GM19238 (cell line): ENCODE measurements around the gene HBEGF.

Experiments used
- DNase-seq: peaks from one replicate; pipeline ENCODE4 v3.0.0; 2011; ENCODE audit warnings: low spot score; ENCODE audit not compliant: insufficient read length

HBEGF gene

DNA sequence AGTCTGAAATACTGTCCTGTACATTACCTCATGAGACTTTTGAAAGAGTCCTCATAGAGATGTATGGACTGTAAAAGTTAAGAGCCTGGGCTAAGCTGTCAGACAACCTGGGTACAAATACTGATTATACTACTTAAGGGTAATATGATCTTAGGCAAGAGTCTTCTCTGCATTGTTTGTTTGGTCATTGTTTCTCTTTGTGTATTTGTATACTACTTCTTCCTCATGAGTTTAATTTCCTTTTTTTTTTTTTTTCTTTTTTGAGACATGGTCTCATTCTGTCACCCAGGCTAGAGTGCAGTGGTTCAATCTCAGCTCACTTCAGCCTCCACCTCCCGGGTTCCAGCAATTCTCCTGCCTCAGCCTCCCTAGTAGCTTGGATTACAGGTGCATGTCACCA is 40.9 kb downstream of the HBEGF start:
- DNase-seq, result no peak

- no peak for DNase-seq
Observed at GRCh38 chr5:140303966-140304365, 42.4 kb downstream of the HBEGF start.

DNA sequence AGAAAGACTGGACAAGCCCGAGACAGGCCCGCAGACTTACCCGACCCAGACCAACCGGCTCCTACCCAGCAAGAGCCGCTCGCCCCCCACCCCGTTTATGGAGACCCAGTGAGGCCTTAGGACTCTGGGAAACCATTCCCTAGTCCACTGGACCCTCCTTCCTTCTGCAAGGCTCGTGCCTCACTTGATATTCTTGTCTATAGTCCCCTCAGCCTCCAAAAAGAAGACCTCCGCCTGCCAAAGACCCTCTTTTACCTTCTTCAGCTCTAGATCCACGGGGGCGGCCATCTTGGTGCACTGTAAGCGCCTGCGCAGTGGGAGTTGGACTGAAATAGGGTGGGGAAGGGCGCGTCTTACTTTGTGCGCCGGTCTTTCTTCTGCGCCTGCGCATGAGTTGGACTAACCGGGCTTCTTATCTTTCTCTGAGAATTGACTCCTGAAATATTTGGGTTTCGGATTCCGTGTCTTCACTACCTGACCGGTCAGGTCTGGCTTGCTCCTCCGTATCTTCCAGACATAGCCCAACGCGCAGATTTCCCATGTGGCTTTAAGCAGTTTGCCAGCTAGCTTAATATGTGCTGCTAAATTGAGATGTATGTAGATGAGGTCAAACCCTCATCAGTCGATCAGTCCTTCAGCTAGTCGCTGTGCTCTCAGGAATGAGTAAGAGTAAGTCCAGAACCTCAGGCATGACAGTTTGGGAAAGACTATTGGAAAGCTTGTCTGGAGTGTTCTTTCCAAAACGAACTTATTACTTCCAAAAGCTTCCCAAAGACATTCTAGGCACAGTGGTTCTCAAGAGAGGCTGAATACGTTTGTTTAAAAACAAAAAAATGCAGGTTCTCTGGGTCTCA is 43.4 kb downstream of the HBEGF start, which contains the start of gene PFDN1:
PFDN1 (minus strand) TSS at position 316 of the 854 bp plus-strand sequence; CDS start at position 288, 28 bp downstream.
- peak; percentile 89 for DNase-seq

- no peak for DNase-seq
Observed at GRCh38 chr5:140301136-140301535, 45.3 kb downstream of the HBEGF start.

DNA sequence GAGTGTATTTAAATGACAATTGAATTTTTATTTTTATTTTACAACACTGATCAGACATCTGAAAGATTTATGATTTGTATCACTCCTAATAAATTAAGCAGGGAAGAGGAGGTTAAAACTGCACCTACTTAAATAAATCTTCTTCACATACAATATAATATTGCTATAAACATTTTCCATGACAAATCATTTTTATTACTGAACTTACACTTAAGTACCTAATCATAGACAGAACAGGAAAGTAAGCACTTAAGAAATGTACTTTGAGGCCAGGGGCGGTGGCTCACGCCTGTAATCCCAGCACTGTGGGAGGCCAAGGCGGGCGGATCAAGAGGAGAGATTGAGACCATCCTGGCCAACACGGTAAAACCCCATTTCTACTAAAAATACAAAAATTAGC is 47.3 kb downstream of the HBEGF start:
- no peak for DNase-seq

DNA sequence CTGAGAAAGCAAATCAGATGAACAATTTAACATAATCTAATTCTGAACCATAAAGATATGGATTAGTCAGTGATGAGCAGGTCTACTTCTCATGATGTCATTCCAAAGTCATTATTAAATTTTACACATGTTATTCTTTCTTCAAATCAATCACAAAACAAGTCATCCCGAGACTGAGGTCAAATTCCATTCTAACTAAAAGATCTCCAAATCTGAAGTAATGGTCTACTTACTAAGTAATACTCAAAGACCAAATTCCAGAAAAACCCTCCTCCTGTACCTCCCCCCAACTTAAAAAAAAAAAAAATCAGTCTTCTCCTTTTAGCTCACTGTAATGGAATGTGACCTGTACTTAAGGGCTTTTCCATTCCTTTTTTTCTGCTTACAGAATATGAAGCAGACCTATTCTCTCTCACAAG is 48.2 kb downstream of the HBEGF start:
- DNase-seq, result no peak

- no peak for DNase-seq
Observed at GRCh38 chr5:140297283-140297682, 49.1 kb downstream of the HBEGF start.

DNA sequence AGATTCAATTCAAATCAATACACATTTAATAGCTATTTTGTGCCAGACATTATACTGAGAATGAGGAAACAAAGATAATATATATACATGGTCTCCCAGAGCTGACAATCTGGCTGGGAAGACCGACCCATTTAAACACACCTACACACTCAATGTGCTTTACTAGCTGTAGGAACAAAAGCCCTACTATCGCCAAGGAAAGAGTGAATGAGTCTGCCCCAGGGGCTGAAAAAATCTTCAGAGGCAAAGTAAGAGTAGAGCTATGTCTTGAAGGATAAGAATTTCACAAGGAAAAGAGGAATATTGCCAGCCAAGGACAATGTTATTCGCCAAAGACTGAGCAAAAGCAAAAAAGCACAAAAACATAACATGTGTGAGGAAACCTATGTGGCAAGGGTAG is 50.1 kb downstream of the HBEGF start:
- DNase-seq, result no peak

GRCh38 chr5:140295414-140295813 is 51.0 kb downstream of the HBEGF start:
- DNase-seq, result no peak

- DNase-seq, result no peak
Observed at GRCh38 chr5:140294753-140295152, 51.6 kb downstream of the HBEGF start.

GRCh38 chr5:140293849-140294100 is 52.6 kb downstream of the HBEGF start:
- no peak for DNase-seq

DNA sequence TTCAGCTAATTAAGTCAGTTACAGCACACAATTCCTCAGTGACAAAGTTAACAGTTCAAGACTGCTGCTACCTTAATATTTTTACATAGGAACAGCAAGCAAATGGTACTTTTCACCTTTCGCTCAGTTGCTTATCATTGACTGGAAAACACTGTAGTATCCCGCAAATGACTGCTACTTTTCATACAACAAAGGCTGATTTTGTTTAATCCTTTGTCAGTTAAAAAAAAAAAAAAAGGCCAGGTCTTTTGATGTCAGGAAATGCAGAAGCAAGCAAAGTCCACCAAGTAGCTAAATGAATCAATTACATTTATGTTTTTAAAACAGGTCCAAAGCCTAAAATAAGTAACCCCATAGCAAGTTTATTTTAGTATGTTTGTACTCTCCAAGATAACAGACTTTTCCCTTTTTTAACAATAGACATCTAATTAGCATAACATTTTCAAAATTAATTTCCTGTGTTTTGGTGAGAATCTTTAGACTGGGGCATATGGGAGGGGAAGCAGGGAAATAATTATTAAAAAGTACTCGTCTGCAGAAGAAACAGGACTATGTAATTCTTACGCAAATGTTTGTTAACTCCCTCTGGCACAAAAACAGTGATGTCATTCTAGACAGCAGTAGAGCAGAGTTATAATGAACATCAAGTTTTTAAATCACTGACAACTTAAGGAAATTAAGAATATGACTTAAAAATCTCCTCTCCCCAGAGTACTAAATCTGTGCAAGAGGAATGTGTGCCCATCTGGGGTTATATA is 53.1 kb downstream of the HBEGF start:
- DNase-seq, result no peak

DNA sequence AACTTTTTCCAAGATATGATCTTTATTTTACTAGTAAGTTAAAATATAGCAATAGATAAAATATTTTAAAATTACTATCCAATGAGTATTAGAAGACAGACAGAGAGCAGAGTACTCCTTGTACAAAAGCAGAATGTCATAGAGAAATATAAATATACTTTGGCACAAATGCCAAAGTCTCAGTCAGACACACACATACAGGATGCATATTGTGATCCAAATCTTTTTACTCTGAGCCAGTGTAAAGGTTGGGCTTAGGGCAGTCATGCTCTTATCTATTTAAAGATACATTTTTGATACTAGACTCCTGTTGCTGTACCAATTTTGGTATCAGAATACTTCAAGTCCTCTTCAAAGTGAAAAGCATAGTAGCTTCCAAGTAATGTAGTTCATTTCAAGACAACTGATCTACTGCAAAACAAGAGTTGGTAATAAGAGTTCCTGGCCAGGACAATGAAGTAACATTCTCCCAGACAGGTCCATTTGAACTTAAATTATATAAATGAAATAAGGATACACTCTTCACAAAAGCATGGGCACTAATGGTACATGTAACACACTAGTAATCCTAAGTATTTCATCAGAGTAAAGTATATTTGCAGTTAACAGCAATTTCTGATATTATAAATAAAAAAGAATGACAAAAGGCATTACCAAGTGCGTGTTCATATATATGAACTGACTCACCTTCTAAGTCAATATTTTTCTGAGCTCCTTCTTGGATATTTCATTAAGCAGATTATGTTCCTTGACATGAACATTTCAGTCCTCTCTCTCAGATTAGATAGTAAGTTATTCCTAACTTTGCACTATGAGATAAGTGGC is 54.0 kb downstream of the HBEGF start:
- no peak for DNase-seq

- DNase-seq, result no peak
Observed at GRCh38 chr5:140287801-140288521, 58.4 kb downstream of the HBEGF start.

DNA sequence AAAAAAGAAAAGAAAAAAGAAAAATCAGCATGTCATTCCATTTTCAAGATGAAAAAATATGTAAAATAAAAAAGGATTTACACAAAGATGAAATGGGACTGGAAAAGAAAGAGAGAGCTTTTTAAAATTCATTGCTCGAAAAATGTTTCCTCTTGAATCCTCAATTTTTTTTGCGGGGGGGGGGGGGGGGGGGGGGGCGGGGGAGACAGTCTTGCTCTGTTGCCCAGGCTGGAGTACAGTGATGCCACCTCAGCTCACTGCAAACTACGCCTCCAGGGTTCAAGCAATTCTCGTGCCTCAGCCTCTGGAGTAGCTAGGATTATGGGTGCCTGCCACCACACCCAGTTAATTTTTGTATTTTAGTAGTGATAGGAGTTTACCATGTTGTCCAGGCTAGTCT is 60.0 kb downstream of the HBEGF start:
- no peak for DNase-seq

DNA sequence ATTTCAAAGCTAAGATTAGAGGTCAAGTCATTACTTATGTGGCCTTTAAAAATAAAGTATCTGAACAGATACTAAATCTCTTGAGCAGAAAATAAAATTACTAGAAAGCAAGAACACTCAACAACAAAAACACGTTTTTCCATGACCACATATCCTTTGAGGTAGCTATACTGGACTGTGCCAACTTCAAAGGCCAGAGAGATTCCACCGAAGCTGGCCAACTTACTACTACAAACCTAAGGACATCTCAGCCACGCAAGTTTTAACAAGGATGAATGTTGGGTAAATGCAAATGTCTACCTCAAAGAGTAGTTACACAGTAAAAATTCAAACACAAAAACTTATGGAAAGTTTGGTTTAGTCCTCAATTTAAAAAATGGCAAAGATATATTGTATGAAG is 62.4 kb downstream of the HBEGF start:
- no peak for DNase-seq
